GM12878 (cell line): ENCODE data around the gene ENPP7. TPM values are rescaled to one million over a fixed set of nuclear protein-coding genes. Genes with fewer than 3 reads are reported as not detected.

Experiments
- BRCA1 ChIP-seq: IDR thresholded peaks from 2 replicates; pipeline ENCODE4 v1.6.1; 2011; ENCODE audit warnings: low read depth, low read length, improper control_type of control experiment
- CREB1 ChIP-seq: IDR thresholded peaks from 2 replicates; pipeline ENCODE4 v1.6.1; 2012; ENCODE audit warnings: low read depth, mild to moderate bottlenecking, inconsistent platforms
- DPF2 ChIP-seq: fragments of 450-650 bp; IDR thresholded peaks from 2 replicates; pipeline ENCODE4 v1.6.1; 2017; ENCODE audit warnings: mild to moderate bottlenecking
- IKZF2 ChIP-seq, 2 experiments: fragments of 450-650 bp; IDR thresholded peaks; 2 replicates each; pipeline ENCODE4 v1.6.1; 2017; ENCODE audit warnings: mild to moderate bottlenecking in 2 of 2, moderate library complexity in 2 of 2
- KDM1A ChIP-seq: fragments of 200-600 bp; sonication (generic); IDR thresholded peaks from 2 replicates; pipeline ENCODE4 v1.6.1; 2016; ENCODE audit warnings: borderline replicate concordance
- POLR2A ChIP-seq: IDR thresholded peaks from 2 replicates; pipeline ENCODE4 v1.6.1; 2011; ENCODE audit warnings: low read depth, mild to moderate bottlenecking, low read length
- RCOR1 ChIP-seq: conservative IDR thresholded peaks from 2 replicates; pipeline ENCODE4 v1.6.1; 2012; ENCODE audit warnings: low read depth, low read length, improper control_type of control experiment
- polyA plus RNA-seq, 11 experiments: library from polyadenylated mRNA; depleted of rRNA in 4 of 11; unstranded in 6 of 11; stranded (reverse) in 5 of 11; fragments of >200 nt; fragmentation: Nextera tagmentation in 4 of 11; fragmentation: Illumina TruSeq in 1 of 11; extraction: Ambion mirVana in 4 of 11; extraction: Trizol in 1 of 11; gene quantifications; 1 replicate in 1 of 11; 2 replicates in 10 of 11; pipeline versions ENCODE4 v1.2.1 to v1.2.3, GENCODE V29; 2011 to 2016; ENCODE audit warnings: inconsistent platforms in 2 of 11, missing spikeins in 2 of 11, low read depth in 1 of 11
- total RNA-seq, 4 experiments: library from RNA; depleted of rRNA in 3 of 4; stranded (reverse); fragments of >200 nt in 3 of 4; fragmentation: Illumina TruSeq in 1 of 4; extraction: Trizol in 1 of 4; gene quantifications; 2 replicates each; pipeline versions ENCODE4 v1.2.1 to v1.2.3, GENCODE V29; 2013 to 2021
- TF ChIP-seq, protein P1 (sequence below): IDR thresholded peaks from 2 replicates; pipeline ENCODE4 v1.6.1; 2012; ENCODE audit warnings: improper control_type of control experiment, low read depth, low read length; ENCODE audit not compliant: insufficient replicate concordance
- TF ChIP-seq, protein P2 (sequence below): fragments of 450-650 bp; IDR thresholded peaks from 2 replicates; pipeline ENCODE4 v1.6.1; 2014; ENCODE audit warnings: mild to moderate bottlenecking
- TF ChIP-seq, protein P3 (sequence below): fragments of 450-650 bp; formaldehyde crosslinking; IDR thresholded peaks from 2 replicates; pipeline ENCODE4 v1.5.0; 2022; ENCODE audit warnings: mild to moderate bottlenecking, missing genetic modification characterization

ENPP7 gene
- total and polyA plus RNA-seq, 10 of the 15 experiments (the other 5 are each of a cell fraction or from before 2014, with no cell fraction given): 0.04 to 0.41 (median 0.18) TPM; not detected in 1

GRCh38 chr17:79739148-79740062 lies 8.7 kb downstream of the ENPP7 start (continued):
- TF ChIP-seq, protein P1, sequence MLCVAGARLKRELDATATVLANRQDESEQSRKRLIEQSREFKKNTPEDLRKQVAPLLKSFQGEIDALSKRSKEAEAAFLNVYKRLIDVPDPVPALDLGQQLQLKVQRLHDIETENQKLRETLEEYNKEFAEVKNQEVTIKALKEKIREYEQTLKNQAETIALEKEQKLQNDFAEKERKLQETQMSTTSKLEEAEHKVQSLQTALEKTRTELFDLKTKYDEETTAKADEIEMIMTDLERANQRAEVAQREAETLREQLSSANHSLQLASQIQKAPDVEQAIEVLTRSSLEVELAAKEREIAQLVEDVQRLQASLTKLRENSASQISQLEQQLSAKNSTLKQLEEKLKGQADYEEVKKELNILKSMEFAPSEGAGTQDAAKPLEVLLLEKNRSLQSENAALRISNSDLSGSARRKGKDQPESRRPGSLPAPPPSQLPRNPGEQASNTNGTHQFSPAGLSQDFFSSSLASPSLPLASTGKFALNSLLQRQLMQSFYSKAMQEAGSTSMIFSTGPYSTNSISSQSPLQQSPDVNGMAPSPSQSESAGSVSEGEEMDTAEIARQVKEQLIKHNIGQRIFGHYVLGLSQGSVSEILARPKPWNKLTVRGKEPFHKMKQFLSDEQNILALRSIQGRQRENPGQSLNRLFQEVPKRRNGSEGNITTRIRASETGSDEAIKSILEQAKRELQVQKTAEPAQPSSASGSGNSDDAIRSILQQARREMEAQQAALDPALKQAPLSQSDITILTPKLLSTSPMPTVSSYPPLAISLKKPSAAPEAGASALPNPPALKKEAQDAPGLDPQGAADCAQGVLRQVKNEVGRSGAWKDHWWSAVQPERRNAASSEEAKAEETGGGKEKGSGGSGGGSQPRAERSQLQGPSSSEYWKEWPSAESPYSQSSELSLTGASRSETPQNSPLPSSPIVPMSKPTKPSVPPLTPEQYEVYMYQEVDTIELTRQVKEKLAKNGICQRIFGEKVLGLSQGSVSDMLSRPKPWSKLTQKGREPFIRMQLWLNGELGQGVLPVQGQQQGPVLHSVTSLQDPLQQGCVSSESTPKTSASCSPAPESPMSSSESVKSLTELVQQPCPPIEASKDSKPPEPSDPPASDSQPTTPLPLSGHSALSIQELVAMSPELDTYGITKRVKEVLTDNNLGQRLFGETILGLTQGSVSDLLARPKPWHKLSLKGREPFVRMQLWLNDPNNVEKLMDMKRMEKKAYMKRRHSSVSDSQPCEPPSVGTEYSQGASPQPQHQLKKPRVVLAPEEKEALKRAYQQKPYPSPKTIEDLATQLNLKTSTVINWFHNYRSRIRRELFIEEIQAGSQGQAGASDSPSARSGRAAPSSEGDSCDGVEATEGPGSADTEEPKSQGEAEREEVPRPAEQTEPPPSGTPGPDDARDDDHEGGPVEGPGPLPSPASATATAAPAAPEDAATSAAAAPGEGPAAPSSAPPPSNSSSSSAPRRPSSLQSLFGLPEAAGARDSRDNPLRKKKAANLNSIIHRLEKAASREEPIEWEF: no peak
- no peak for TF ChIP-seq IKZF2 (IDR thresholded peaks at IDR 0.05)
- TF ChIP-seq POLR2A: no peak
- TF ChIP-seq BRCA1: no peak
- TF ChIP-seq KDM1A: no peak
- no peak for TF ChIP-seq CREB1
- no peak for TF ChIP-seq RCOR1
- TF ChIP-seq, protein P2, sequence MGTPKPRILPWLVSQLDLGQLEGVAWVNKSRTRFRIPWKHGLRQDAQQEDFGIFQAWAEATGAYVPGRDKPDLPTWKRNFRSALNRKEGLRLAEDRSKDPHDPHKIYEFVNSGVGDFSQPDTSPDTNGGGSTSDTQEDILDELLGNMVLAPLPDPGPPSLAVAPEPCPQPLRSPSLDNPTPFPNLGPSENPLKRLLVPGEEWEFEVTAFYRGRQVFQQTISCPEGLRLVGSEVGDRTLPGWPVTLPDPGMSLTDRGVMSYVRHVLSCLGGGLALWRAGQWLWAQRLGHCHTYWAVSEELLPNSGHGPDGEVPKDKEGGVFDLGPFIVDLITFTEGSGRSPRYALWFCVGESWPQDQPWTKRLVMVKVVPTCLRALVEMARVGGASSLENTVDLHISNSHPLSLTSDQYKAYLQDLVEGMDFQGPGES: no peak
- TF ChIP-seq, protein P3, sequence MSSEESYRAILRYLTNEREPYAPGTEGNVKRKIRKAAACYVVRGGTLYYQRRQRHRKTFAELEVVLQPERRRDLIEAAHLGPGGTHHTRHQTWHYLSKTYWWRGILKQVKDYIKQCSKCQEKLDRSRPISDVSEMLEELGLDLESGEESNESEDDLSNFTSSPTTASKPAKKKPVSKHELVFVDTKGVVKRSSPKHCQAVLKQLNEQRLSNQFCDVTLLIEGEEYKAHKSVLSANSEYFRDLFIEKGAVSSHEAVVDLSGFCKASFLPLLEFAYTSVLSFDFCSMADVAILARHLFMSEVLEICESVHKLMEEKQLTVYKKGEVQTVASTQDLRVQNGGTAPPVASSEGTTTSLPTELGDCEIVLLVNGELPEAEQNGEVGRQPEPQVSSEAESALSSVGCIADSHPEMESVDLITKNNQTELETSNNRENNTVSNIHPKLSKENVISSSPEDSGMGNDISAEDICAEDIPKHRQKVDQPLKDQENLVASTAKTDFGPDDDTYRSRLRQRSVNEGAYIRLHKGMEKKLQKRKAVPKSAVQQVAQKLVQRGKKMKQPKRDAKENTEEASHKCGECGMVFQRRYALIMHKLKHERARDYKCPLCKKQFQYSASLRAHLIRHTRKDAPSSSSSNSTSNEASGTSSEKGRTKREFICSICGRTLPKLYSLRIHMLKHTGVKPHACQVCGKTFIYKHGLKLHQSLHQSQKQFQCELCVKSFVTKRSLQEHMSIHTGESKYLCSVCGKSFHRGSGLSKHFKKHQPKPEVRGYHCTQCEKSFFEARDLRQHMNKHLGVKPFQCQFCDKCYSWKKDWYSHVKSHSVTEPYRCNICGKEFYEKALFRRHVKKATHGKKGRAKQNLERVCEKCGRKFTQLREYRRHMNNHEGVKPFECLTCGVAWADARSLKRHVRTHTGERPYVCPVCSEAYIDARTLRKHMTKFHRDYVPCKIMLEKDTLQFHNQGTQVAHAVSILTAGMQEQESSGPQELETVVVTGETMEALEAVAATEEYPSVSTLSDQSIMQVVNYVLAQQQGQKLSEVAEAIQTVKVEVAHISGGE (CRISPR knock-in tag): no peak
- TF ChIP-seq DPF2: no peak
